ENCODE measurements around the gene ZFP36.

DNA sequence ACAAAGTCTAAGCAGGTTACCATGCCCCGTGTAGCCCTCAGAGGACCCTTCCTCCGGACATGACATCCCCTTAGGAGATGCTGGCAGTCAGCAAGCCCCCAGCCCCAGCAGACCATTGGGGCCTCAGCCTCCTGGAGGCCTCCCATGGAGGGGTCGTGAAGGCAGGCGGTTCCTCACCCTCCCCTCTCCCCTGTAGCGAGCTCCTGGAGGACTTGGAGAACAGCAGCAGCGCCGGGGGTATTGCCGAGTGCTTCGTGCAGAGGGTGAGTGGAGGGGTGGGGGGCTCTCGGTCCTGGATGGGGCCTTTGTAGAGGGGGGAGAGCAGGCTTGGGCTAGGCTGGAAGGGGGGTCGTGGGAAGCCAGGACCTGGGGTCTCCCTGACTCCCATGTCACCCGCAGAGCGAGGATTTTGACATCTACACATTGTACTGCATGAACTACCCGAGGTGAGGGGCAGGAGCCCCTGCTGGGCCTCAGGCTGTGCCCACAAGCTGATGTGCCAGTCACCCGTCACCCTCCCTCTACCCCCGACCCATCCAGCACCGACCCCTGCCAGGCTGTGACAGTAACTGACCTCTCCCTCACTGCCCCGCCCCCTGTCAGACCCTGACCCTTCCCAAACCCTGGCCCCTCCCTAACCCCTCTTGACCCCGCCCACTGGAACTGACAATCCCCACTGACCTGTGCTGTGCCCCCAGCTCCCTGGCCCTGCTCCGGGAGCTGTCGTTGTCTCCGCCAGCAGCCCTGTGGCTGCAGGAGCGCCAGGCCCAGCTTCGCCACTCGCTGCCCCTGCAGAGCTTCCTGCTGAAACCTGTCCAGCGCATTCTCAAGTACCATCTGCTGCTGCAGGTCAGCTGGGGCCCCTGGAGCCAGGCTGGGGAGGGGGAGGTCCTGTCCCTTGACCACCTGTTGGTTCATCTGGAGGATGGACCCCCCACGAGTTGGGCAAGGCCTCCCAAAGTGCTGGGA, 9.8 kb downstream of the ZFP36 start:
- TF ChIP-seq EZH2 (IDR thresholded peaks at IDR 0.05; ENCODE audit: borderline replicate concordance, insufficient read depth, low read depth, low read length, poor library complexity, severe bottlenecking), result no peak
- TF ChIP-seq, protein P1, sequence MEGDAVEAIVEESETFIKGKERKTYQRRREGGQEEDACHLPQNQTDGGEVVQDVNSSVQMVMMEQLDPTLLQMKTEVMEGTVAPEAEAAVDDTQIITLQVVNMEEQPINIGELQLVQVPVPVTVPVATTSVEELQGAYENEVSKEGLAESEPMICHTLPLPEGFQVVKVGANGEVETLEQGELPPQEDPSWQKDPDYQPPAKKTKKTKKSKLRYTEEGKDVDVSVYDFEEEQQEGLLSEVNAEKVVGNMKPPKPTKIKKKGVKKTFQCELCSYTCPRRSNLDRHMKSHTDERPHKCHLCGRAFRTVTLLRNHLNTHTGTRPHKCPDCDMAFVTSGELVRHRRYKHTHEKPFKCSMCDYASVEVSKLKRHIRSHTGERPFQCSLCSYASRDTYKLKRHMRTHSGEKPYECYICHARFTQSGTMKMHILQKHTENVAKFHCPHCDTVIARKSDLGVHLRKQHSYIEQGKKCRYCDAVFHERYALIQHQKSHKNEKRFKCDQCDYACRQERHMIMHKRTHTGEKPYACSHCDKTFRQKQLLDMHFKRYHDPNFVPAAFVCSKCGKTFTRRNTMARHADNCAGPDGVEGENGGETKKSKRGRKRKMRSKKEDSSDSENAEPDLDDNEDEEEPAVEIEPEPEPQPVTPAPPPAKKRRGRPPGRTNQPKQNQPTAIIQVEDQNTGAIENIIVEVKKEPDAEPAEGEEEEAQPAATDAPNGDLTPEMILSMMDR (IDR thresholded peaks at IDR 0.05), result no peak

All from B cell (primary cell).